SK-N-SH (cell line): ENCODE results near the gene RBL2. TPM values are rescaled to one million over a fixed set of nuclear protein-coding genes. Genes with fewer than 3 reads are reported as not detected.

Experiments used
- CTCF ChIA-PET: fragments of 300-600, 350-600 bp; formaldehyde crosslinking; extraction: SDS; loops from one replicate; lab custom pipeline; 2021; lab: Yijun Ruan, JAX
- POLR2A ChIA-PET: fragments of 350-600 bp; sonication (Branson Sonifier 250); formaldehyde crosslinking; extraction: SDS; loops from one replicate; lab custom pipeline; 2020; ENCODE audit warnings: antibody characterized with exemption, inconsistent platforms; lab: Yijun Ruan, JAX
- DNase-seq: peaks from one replicate; pipeline ENCODE4 v3.0.0; 2012
- H2AFZ ChIP-seq: fragments of 200-600 bp; sonication (generic); 2 replicates; pipeline ENCODE4 v1.8.1; 2016; ENCODE audit warnings: antibody characterized with exemption, mild to moderate bottlenecking, low read depth
- H3F3A ChIP-seq: fragments of 200-600 bp; sonication (generic); replicated peaks from 2 replicates; pipeline ENCODE3; 2016; ENCODE audit warnings: antibody characterized with exemption, mild to moderate bottlenecking; ENCODE audit not compliant: insufficient read depth
- H3K27ac ChIP-seq, 2 experiments: fragments of 200-500 bp in 1 of 2; fragments of 200-600 bp in 1 of 2; sonication (Bioruptor generic) in 1 of 2; sonication (generic), shearing (Covaris generic) in 1 of 2; 2 replicates each; pipeline versions ENCODE4 v1.5.1 to v1.6.1; 2014 to 2016; ENCODE audit warnings: low read depth in 2 of 2, inconsistent platforms in 1 of 2, low read length in 1 of 2, mild to moderate bottlenecking in 1 of 2, mixed read lengths in 1 of 2
- H3K27me3 ChIP-seq: fragments of 200-600 bp; sonication (generic), shearing (Covaris generic); 2 replicates; pipeline ENCODE4 v1.6.1; 2016; ENCODE audit warnings: mixed run types; ENCODE audit not compliant: insufficient read depth
- H3K36me3 ChIP-seq, 2 experiments: fragments of 200-500 bp in 1 of 2; fragments of 200-600 bp in 1 of 2; sonication (Bioruptor generic) in 1 of 2; sonication (generic) in 1 of 2; replicated peaks in 1 of 2; 2 replicates each; pipeline versions ENCODE3 to v1.5.1; 2014 to 2016; ENCODE audit warnings: low read length in 1 of 2, mild to moderate bottlenecking in 1 of 2; ENCODE audit not compliant: insufficient read depth in 2 of 2, control insufficient read depth in 1 of 2
- H3K4me1 ChIP-seq, 2 experiments: fragments of 200-500 bp in 1 of 2; fragments of 200-600 bp in 1 of 2; sonication (Bioruptor generic) in 1 of 2; sonication (generic), shearing (Covaris generic) in 1 of 2; 2 replicates each; pipeline versions ENCODE4 v1.5.1 to v1.6.1; 2014 to 2016; ENCODE audit warnings: low read depth in 1 of 2, low read length in 1 of 2, mixed run types in 1 of 2; ENCODE audit not compliant: insufficient read depth in 2 of 2, control insufficient read depth in 1 of 2
- H3K4me2 ChIP-seq: fragments of 200-600 bp; sonication (generic), shearing (Covaris generic); 2 replicates; pipeline ENCODE4 v1.6.1; 2017; ENCODE audit warnings: mixed run types
- H3K4me3 ChIP-seq, 2 experiments: fragments of 200-500 bp in 1 of 2; fragments of 200-600 bp in 1 of 2; sonication (Bioruptor generic) in 1 of 2; sonication (generic), shearing (Covaris generic) in 1 of 2; 2 replicates each; pipeline versions ENCODE4 v1.5.1 to v1.8.1; 2014 to 2016; ENCODE audit warnings: low read depth in 2 of 2, inconsistent platforms in 1 of 2, low read length in 1 of 2, mild to moderate bottlenecking in 1 of 2, mixed read lengths in 1 of 2, moderate library complexity in 1 of 2
- H3K79me2 ChIP-seq: fragments of 200-600 bp; sonication (generic); 2 replicates; pipeline ENCODE4 v1.8.1; 2017; ENCODE audit warnings: mild to moderate bottlenecking; ENCODE audit not compliant: insufficient read depth
- H3K9ac ChIP-seq: fragments of 200-600 bp; sonication (generic); 2 replicates; pipeline ENCODE4 v1.6.1; 2017; ENCODE audit warnings: mixed run types
- H3K9me2 ChIP-seq: fragments of 200-600 bp; sonication (generic); 2 replicates; pipeline ENCODE4 v1.6.1; 2017; ENCODE audit warnings: mixed run types
- H3K9me3 ChIP-seq: fragments of 200-600 bp; sonication (generic); 2 replicates; pipeline ENCODE4 v1.6.1; 2017; ENCODE audit warnings: mixed run types, mild to moderate bottlenecking, moderate library complexity
- H4K20me1 ChIP-seq: fragments of 200-600 bp; sonication (generic); 2 replicates; pipeline ENCODE4 v1.6.1; 2017; ENCODE audit warnings: mild to moderate bottlenecking, mixed run types; ENCODE audit not compliant: insufficient read depth
- CHD2 ChIP-seq: fragments of 150-350 bp; IDR thresholded peaks from 2 replicates; pipeline ENCODE4 v1.6.1; 2018; ENCODE audit warnings: low read length; ENCODE audit not compliant: partially characterized antibody
- CTCF ChIP-seq: fragments of 200-600 bp; sonication (generic); IDR thresholded peaks from 2 replicates; pipeline ENCODE4 v1.6.1; 2017; ENCODE audit warnings: antibody characterized with exemption, mild to moderate bottlenecking, moderate library complexity
- ELF1 ChIP-seq: IDR thresholded peaks from 2 replicates; pipeline ENCODE4 v1.4.0; 2012
- EP300 ChIP-seq, 2 experiments: IDR thresholded peaks; 2 replicates each; pipeline versions ENCODE4 v1.4.0 to v1.6.1; 2012; ENCODE audit warnings: borderline replicate concordance in 1 of 2, low read depth in 1 of 2, low read length in 1 of 2
- JUND ChIP-seq: IDR thresholded peaks from 2 replicates; pipeline ENCODE4 v1.4.0; 2012
- MAX ChIP-seq: IDR thresholded peaks from 2 replicates; pipeline ENCODE4 v1.4.0; 2012; ENCODE audit warnings: low read depth
- NFIC ChIP-seq: IDR thresholded peaks from 2 replicates; pipeline ENCODE4 v1.4.0; 2012; ENCODE audit warnings: borderline replicate concordance
- POLR2AphosphoS5 ChIP-seq: IDR thresholded peaks from 2 replicates; pipeline ENCODE4 v1.6.1; 2012; ENCODE audit warnings: low read depth, low read length
- RCOR1 ChIP-seq: fragments of 150-350 bp; IDR thresholded peaks from 2 replicates; pipeline ENCODE4 v1.6.1; 2017; ENCODE audit warnings: antibody characterized with exemption, low read length
- RFX5 ChIP-seq: IDR thresholded peaks from 2 replicates; pipeline ENCODE4 v1.6.1; 2012; ENCODE audit warnings: mild to moderate bottlenecking, improper control_type of control experiment, low read length
- RXRA ChIP-seq: IDR thresholded peaks from 2 replicates; pipeline ENCODE4 v1.4.0; 2012; ENCODE audit warnings: low read depth, mild to moderate bottlenecking, borderline replicate concordance
- SIN3A ChIP-seq: IDR thresholded peaks from 2 replicates; pipeline ENCODE4 v1.6.1; 2012; ENCODE audit warnings: low read depth, mild to moderate bottlenecking, low read length, moderate library complexity, borderline replicate concordance
- TEAD4 ChIP-seq: IDR thresholded peaks from 2 replicates; pipeline ENCODE4 v1.4.0; 2012; ENCODE audit warnings: mild to moderate bottlenecking, borderline replicate concordance; ENCODE audit not compliant: insufficient read depth
- WGBS: methylation state at CpG from one replicate; pipeline ENCODE4 v1.1.6; 2017; ENCODE audit warnings: low lambda C conversion rate; 5-methylcytosine and 5-hydroxymethylcytosine counted together
- polyA plus RNA-seq, 3 experiments: library from polyadenylated mRNA; depleted of rRNA; stranded (reverse); fragments of >200 nt; gene quantifications; 2 replicates each; pipeline ENCODE4 v1.2.3, GENCODE V29; 2012
- TF ChIP-seq, protein P1 (sequence below): IDR thresholded peaks from 2 replicates; pipeline ENCODE4 v1.6.1; 2012; ENCODE audit warnings: mild to moderate bottlenecking, low read depth, low read length, moderate library complexity
- TF ChIP-seq, protein P2 (sequence below): fragments of 150-350 bp; IDR thresholded peaks from 2 replicates; pipeline ENCODE4 v1.6.1; 2017; ENCODE audit warnings: antibody characterized with exemption, low read length, low read depth, borderline replicate concordance

RBL2 gene
- polyA plus RNA-seq, 1 of the 3 experiments (the other 2 are of a cell fraction) = 28.0 TPM

DNA sequence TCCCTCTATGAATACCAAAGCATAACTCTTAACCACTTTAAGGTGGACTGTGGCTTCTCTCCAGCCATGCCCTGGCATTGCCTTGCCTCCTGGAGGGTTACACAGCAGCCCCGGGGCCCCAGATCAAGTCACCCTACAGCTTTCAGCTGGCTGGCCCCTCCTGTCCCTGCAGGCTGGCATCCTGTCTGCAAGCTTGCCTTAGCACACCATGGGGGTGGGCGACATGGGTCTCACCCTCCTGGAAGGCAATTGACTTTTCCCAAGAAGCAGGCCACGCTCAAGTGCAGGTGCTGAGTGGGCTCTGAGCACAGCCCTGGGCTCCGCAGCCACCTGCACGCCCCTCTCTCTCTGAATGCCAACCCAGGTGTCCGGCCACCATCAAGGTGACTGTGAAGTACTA is 94.5 kb downstream of the RBL2 start:
- Histone ChIP-seq H3F3A (no peaks in the 10 kb centered on the region), H4K20me1 (no peaks in the 10 kb centered on the region), H3K36me3 (no peaks in the 10 kb centered on the region), H2AFZ (no peak overlapping the region), H3K4me3 (no peak overlapping the region), H3K9ac (no peak overlapping the region), H3K4me1 (peaks cover 0 to 19% of the 10 kb centered on the region in 2 experiments; a peak in 1 of 4 replicates), H3K27ac (no peak overlapping the region), H3K27me3 (no peaks in the 10 kb centered on the region; the same call in 1 of the 2 replicates), H3K4me2 (no peak overlapping the region), H3K9me3 (no peaks in the 10 kb centered on the region), H3K79me2 (no peaks in the 10 kb centered on the region), H3K9me2 (no peaks in the 10 kb centered on the region)
- ChIA-PET CTCF (interaction anchor here (1.4 kb wide), 1 partner anchor 19 kb away, joined by 5 read pairs; no protein-coding TSS in a partner anchor), POLR2A (no interaction called here)
- DNase-seq = no peak
- 64% methylated on average over 4 of the region's 6 CpGs for WGBS
- TF ChIP-seq MAX (no peak), CHD2 (no peak)

DNA sequence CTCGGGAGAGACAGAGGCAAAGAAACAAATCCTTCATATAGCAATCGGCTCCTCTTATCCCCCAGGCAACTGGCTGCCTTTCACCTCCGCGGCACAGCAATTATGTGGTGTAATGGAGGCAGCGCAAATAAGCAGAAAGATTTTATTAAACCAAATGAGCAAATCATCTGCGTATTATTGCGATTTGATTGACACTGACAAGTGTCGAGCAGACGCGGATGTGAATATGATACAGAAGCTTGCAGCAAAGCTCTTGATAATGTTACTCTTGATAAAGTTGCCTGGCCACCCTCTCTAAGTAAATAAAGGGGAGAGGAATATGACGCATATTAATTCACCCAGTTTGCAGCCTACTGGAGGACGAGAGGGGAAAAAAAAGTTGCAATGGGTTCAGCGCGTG is 95.2 kb downstream of the RBL2 start:
- no peak overlapping the region for H3K4me2 ChIP-seq
- no peak overlapping the region for H3K9ac ChIP-seq
- H3K4me1 ChIP-seq = peaks cover 0 to 14% of the 10 kb centered on the region in 2 experiments; a peak in 1 of 4 replicates
- no peak overlapping the region for H2AFZ ChIP-seq
- no peaks in the 10 kb centered on the region; the same call in 1 of the 2 replicates for H3K27me3 ChIP-seq
- H3K9me3 ChIP-seq = no peaks in the 10 kb centered on the region
- no peak for DNase-seq
- H3F3A ChIP-seq = no peaks in the 10 kb centered on the region
- no peak overlapping the region for H3K4me3 ChIP-seq
- 42% methylated on average over 14 of the region's 14 CpGs for WGBS
- no peaks in the 10 kb centered on the region for H3K79me2 ChIP-seq
- H4K20me1 ChIP-seq = no peaks in the 10 kb centered on the region
- TF ChIP-seq JUND (no peak), TEAD4 (no peak), CHD2 (no peak), RCOR1 (no peak), POLR2AphosphoS5 (no peak), RXRA (no peak), SIN3A (no peak), NFIC (no peak), MAX (no peak), RFX5 (no peak), CTCF (no peak), ELF1 (no peak), EP300 (IDR thresholded peaks at IDR 0.05; ENCODE audit: borderline replicate concordance in 1 of 2, low read depth in 1 of 2, low read length in 1 of 2) (no peak)
- TF ChIP-seq, protein P1, sequence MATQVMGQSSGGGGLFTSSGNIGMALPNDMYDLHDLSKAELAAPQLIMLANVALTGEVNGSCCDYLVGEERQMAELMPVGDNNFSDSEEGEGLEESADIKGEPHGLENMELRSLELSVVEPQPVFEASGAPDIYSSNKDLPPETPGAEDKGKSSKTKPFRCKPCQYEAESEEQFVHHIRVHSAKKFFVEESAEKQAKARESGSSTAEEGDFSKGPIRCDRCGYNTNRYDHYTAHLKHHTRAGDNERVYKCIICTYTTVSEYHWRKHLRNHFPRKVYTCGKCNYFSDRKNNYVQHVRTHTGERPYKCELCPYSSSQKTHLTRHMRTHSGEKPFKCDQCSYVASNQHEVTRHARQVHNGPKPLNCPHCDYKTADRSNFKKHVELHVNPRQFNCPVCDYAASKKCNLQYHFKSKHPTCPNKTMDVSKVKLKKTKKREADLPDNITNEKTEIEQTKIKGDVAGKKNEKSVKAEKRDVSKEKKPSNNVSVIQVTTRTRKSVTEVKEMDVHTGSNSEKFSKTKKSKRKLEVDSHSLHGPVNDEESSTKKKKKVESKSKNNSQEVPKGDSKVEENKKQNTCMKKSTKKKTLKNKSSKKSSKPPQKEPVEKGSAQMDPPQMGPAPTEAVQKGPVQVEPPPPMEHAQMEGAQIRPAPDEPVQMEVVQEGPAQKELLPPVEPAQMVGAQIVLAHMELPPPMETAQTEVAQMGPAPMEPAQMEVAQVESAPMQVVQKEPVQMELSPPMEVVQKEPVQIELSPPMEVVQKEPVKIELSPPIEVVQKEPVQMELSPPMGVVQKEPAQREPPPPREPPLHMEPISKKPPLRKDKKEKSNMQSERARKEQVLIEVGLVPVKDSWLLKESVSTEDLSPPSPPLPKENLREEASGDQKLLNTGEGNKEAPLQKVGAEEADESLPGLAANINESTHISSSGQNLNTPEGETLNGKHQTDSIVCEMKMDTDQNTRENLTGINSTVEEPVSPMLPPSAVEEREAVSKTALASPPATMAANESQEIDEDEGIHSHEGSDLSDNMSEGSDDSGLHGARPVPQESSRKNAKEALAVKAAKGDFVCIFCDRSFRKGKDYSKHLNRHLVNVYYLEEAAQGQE = no peak
- TF ChIP-seq, protein P2, sequence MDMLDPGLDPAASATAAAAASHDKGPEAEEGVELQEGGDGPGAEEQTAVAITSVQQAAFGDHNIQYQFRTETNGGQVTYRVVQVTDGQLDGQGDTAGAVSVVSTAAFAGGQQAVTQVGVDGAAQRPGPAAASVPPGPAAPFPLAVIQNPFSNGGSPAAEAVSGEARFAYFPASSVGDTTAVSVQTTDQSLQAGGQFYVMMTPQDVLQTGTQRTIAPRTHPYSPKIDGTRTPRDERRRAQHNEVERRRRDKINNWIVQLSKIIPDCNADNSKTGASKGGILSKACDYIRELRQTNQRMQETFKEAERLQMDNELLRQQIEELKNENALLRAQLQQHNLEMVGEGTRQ = no peak
- TF ChIP-seq, all 33 proteins: peak for 0
- Histone ChIP-seq H3K27ac (no peak overlapping the region), H3K36me3 (no peaks in the 10 kb centered on the region), H3K9me2 (no peaks in the 10 kb centered on the region)
- CTCF ChIA-PET = interaction anchor here (0.9 to 5.4 kb wide), 4 partner anchors 15 to 20 kb away, joined by 3 to 26 read pairs (median 4); no protein-coding TSS in a partner anchor
- POLR2A ChIA-PET = no interaction called here
